ENCODE data around the gene PCDH9.
A peak's percentile ranks its signal among the peaks of the same experiment; 100 is the strongest.

PCDH9 gene

DNA sequence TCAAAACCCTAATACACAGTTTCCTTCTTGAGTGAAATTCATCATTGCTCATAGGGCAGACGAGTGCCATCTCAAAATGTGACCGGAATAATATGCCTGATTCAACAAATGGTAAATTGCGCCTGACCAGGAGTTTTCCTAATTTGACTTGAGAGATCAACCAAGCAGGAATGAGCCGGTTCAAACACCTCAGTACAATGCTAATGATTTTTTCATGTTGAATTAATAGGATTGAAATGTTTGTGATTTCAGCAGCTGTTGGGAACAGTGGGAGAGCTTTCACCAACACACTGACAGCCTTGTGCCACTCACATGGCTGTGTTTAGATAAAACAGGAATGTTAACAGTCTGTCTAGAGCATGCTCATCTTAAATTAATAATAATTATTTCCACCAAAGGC is 484.8 kb downstream of the PCDH9 start:
- DNase-seq, result no peak

- no peak for DNase-seq
These were observed 506.6 kb downstream of the PCDH9 start for GRCh38 chr13:66723576-66723975.

DNA sequence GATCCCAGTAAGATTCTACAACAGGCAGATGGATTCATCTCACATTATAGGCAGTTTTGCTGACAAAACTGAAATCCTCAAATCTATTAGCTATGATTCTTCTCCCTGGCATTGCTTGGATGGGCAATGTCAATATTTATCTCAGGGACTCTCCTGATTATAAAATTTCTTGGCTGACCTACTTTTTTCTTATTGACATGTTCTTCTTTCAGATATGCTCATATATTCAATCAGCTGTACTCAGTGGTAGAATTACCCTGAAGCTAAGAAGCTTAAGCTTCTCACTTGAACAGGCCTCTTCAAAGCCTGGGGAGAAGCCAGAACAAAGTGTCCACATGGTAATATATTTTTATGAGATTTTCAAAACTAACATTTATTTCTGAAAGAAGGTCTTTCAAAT is 513.6 kb downstream of the PCDH9 start:
- DNase-seq, result no peak

DNA sequence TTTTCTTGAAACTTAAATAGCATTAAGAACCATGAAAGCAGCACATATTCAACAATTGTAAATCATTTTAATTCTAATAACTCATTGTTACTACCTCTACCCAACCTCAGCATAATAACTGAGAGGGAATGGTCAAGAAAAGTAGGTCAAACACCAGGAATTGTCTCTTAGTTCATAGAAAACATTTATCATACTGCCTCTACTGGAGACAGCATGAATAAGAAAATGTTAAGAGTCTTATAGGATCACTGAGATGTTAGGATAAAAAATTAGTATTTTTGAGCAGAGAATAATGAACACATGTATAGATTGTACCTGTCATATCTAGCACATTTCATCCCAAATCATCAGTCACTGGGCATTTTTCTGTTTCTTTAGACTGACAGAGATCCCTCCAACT is 515.3 kb downstream of the PCDH9 start:
- DNase-seq, result no peak

DNA sequence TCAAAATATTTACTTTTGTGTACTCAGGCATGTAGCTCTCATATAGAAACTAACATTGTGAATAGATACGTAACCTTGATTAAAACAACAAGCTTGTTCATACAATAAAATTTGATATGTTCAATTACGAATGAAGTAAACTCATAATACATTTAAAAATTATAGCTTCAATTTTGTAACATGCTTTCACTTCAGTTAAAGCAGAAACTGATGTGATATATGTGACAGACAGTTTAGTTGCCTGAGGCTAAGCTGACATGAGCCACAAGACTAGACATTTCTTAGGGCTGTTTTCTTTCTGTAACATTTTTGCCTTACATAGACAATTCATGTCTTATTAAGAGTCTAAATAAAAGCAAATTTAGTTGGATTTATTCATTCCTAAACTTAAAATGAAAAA is 526.0 kb downstream of the PCDH9 start:
- no peak for DNase-seq

GRCh38 chr13:66703597-66703996 is 526.5 kb downstream of the PCDH9 start:
- DNase-seq, result no peak

GRCh38 chr13:66700117-66700601 is 530.0 kb downstream of the PCDH9 start:
- DNase-seq, result no peak

DNA sequence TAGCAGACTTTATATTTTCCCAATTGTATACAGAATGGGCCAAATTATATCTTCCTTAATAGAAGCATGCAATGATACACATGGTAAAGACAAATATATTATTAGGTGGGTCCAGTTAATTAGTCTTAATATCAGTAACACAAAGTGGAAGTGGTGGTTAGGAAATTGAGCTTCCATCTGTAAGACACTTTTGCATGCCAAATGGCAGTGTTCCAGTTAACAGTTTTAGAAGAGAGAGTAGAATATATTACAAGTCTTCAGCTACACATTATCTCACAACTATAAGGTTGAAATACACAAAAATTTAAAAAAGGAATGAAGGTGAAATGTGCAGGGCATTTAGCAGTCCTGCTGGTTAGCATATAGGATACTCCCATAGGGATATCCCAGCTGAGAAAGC is 536.5 kb downstream of the PCDH9 start:
- no peak for DNase-seq

DNA sequence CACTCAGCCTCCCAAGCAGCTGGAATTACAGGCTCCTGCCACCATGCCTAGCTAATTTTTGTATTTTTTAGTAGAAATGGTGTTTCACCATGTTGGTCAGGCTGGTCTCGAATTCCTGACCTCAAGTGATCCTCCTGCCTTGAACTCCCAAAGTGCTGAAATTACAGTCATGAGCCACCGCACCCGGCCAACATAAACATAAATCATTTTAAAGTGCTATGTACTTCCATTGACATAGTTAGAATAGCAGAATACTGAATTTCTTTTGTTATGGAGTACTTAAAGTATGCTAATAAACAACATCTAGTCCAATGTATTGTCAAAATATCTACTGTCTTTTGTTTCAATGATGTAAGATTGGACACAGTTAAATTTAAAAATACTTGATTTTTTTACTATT is 539.0 kb downstream of the PCDH9 start:
- DNase-seq, result no peak

- DNase-seq, result no peak
These were observed 540.5 kb downstream of the PCDH9 start for GRCh38 chr13:66689628-66690027.

DNA sequence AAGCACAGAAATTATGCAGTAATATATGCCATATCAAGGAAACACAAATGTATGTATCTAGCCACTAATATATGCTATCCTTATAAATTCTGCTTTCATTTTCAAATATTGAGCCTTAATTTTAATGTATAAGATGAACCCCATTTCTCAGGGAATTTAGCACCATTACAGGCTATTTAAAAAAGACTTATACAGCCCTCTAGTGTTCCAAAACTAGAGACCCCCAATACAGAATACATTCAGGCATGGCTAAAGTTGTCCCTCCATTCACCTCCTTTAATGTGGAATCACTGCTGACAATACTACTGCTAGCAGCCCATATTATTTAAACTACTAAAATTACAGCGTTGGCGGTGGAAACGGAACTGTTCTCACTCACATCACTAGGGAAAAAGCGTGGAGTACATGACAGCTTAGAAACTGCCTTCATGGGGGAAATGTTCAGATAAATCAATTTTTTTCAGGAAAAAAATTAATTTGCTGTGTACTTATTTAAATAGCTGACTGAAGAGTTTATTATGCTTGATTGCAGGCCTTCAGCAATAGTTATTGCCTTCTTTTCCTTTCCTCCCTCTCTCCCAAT is 541.0 kb downstream of the PCDH9 start:
- DNase-seq, result no peak

- DNase-seq, result no peak
These were observed 548.7 kb downstream of the PCDH9 start for GRCh38 chr13:66681403-66681802.

- no peak for DNase-seq
These were observed 550.1 kb downstream of the PCDH9 start for GRCh38 chr13:66680031-66680430.

- no peak for DNase-seq
These were observed 554.5 kb downstream of the PCDH9 start for GRCh38 chr13:66675620-66676019.

- no peak for DNase-seq
These were observed 556.7 kb downstream of the PCDH9 start for GRCh38 chr13:66673401-66673800.

GRCh38 chr13:66665991-66666390 is 564.1 kb downstream of the PCDH9 start:
- no peak for DNase-seq

- no peak for DNase-seq
These were observed 566.4 kb downstream of the PCDH9 start for GRCh38 chr13:66663711-66664110.

GRCh38 chr13:66663206-66663605 is 566.9 kb downstream of the PCDH9 start:
- no peak for DNase-seq

- no peak for DNase-seq
These were observed 568.8 kb downstream of the PCDH9 start for GRCh38 chr13:66661336-66661735.

GRCh38 chr13:66660468-66660813 is 569.7 kb downstream of the PCDH9 start:
- DNase-seq, result no peak

DNA sequence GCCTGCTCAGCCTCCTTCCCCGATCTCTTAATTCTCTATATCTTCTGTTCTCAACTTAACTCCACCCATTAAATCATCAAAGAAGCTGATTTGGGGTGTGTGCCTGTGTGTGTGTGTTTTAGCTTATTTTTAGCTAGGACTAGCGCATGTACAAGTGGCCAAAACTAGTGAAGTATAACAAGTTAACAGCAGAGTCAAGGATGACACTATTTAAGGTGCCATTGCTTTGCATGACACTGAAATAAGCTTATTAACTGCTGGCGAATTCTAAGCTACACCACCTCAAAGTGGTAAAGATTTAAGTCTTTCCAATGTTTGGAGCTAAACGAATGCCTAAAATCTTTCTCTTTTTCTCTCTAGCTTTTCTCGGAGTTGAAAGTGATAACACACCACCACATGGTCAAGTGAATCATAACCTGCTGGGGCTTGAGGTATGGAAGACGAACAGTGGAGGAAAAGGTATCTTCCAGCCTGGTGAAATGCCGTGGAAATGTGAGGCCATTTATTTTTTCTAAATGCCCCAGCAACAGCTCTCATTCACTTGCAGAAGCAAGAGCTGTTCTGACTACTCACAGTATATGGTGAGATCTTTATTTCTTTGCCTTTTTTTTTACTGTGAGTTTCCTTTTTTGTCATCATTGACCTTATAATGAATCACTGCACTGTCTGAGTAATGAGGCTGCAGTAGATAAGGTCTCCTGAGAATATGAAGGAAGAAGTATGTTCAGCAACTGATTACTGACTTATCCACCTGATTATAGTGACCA is 570.3 kb downstream of the PCDH9 start:
- no peak for DNase-seq

DNA sequence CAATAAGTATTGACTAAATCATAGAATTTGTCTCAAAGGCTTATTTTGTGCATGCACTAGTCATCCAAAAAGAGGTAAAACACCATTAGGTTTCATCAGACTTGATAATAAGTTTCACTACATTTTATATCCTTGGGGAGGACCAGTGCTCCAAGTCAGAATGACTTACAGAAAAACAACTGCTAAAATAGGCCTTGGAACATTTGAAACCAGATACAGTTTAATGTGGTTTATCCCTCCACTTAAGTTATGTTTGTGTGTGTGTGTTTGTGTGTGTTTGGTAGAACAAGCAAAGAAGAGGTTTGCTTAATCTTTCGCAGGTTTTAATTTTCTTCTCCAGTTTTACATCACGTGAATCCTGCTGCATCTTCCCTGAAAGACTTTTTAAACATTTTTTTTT is 570.9 kb downstream of the PCDH9 start:
- no peak for DNase-seq

GRCh38 chr13:66657165-66657881 is 572.8 kb downstream of the PCDH9 start:
- peak in 2 of 4 experiments; percentile 1 to 2 for DNase-seq
